Measurements from ENCODE around the gene UBE2S. TPM values are rescaled to one million over a fixed set of nuclear protein-coding genes. Genes with fewer than 3 reads are reported as not detected.
"Not testable (repeated sequence)": the region's sequence is repeated elsewhere in the genome, so short reads cannot be mapped to it uniquely, and the experiment has no call there.

UBE2S gene
- total RNA-seq (2014; rRNA removed; shearing (Covaris generic)): 269 and 276 TPM in 2 replicates
- 222 and 247 TPM in 2 replicates for polyA plus RNA-seq (2015; cell fraction: cytosol; rRNA removed)
- polyA plus RNA-seq (2015; cell fraction: nucleus; rRNA removed): 22.0 and 66.1 TPM in 2 replicates

- in situ Hi-C loops (cut with HindIII; ENCODE audit: low pct_unique_long_range_greater_than_20kb, low sequenced_read_pairs); DNase-seq (ENCODE audit: low read depth, low spot score): not testable (repeated sequence)
These were observed at the start of gene UBE2S for GRCh38 chr19:55407550-55407799. UBE2S (minus strand) TSS chr19:55407788; CDS start chr19:55407589, 199 bp downstream.

GRCh38 chr19:55456347-55456746 lies 48.8 kb upstream of the UBE2S start:
- no peak for DNase-seq (ENCODE audit: low read depth, low spot score)
- in situ Hi-C loops (cut with HindIII; ENCODE audit: low pct_unique_long_range_greater_than_20kb, low sequenced_read_pairs): no loop called here

- no peak for DNase-seq (ENCODE audit: low read depth, low spot score)
- in situ Hi-C loops (cut with HindIII; ENCODE audit: low pct_unique_long_range_greater_than_20kb, low sequenced_read_pairs): no loop called here
These were observed 48.1 kb upstream of the UBE2S start for GRCh38 chr19:55455576-55456235.

GRCh38 chr19:55454787-55455243 lies 47.2 kb upstream of the UBE2S start:
- in situ Hi-C loops (cut with HindIII; ENCODE audit: low pct_unique_long_range_greater_than_20kb, low sequenced_read_pairs): no loop called here

GRCh38 chr19:55453511-55454260 lies 46.1 kb upstream of the UBE2S start:
- in situ Hi-C loops (cut with HindIII; ENCODE audit: low pct_unique_long_range_greater_than_20kb, low sequenced_read_pairs): no loop called here
- DNase-seq (ENCODE audit: low read depth, low spot score): no peak

More at GRCh38 chr19:55454787-55455243, 47.2 kb upstream of the UBE2S start:
- peak; percentile 72 for DNase-seq (ENCODE audit: low read depth, low spot score)

- in situ Hi-C loops (cut with HindIII; ENCODE audit: low pct_unique_long_range_greater_than_20kb, low sequenced_read_pairs): no loop called here
- DNase-seq (ENCODE audit: low read depth, low spot score): peak; percentile 69
These were observed 45.3 kb upstream of the UBE2S start for GRCh38 chr19:55452749-55453346.

GRCh38 chr19:55451965-55452748 lies 44.6 kb upstream of the UBE2S start:
- in situ Hi-C loops (cut with HindIII; ENCODE audit: low pct_unique_long_range_greater_than_20kb, low sequenced_read_pairs): no loop called here
- no peak for DNase-seq (ENCODE audit: low read depth, low spot score)

- in situ Hi-C loops (cut with HindIII; ENCODE audit: low pct_unique_long_range_greater_than_20kb, low sequenced_read_pairs): no loop called here
- DNase-seq (ENCODE audit: low read depth, low spot score): no peak
These were observed 43.8 kb upstream of the UBE2S start for GRCh38 chr19:55451163-55451964.

- no peak for DNase-seq (ENCODE audit: low read depth, low spot score)
- in situ Hi-C loops (cut with HindIII; ENCODE audit: low pct_unique_long_range_greater_than_20kb, low sequenced_read_pairs): no loop called here
These were observed 41.9 kb upstream of the UBE2S start for GRCh38 chr19:55449469-55449868.

GRCh38 chr19:55448175-55448490 lies 40.5 kb upstream of the UBE2S start:
- DNase-seq (ENCODE audit: low read depth, low spot score); in situ Hi-C loops (cut with HindIII; ENCODE audit: low pct_unique_long_range_greater_than_20kb, low sequenced_read_pairs): not testable (repeated sequence)

GRCh38 chr19:55447421-55448174 lies 40.0 kb upstream of the UBE2S start:
- peak; percentile 70 for DNase-seq (ENCODE audit: low read depth, low spot score)
- in situ Hi-C loops (cut with HindIII; ENCODE audit: low pct_unique_long_range_greater_than_20kb, low sequenced_read_pairs): no loop called here

- no peak for DNase-seq (ENCODE audit: low read depth, low spot score)
- in situ Hi-C loops (cut with HindIII; ENCODE audit: low pct_unique_long_range_greater_than_20kb, low sequenced_read_pairs): no loop called here
These were observed 38.5 kb upstream of the UBE2S start for GRCh38 chr19:55446060-55446459.

GRCh38 chr19:55444646-55445045 lies 37.1 kb upstream of the UBE2S start:
- DNase-seq (ENCODE audit: low read depth, low spot score): no peak
- in situ Hi-C loops (cut with HindIII; ENCODE audit: low pct_unique_long_range_greater_than_20kb, low sequenced_read_pairs): no loop called here

GRCh38 chr19:55443824-55444480 lies 36.4 kb upstream of the UBE2S start:
- in situ Hi-C loops (cut with HindIII; ENCODE audit: low pct_unique_long_range_greater_than_20kb, low sequenced_read_pairs): no loop called here
- no peak for DNase-seq (ENCODE audit: low read depth, low spot score)

- in situ Hi-C loops (cut with HindIII; ENCODE audit: low pct_unique_long_range_greater_than_20kb, low sequenced_read_pairs): no loop called here
- DNase-seq (ENCODE audit: low read depth, low spot score): no peak
These were observed 35.6 kb upstream of the UBE2S start, which contains the start of gene SHISA7 for GRCh38 chr19:55443045-55443823. SHISA7 (minus strand) TSS chr19:55443300; CDS start chr19:55442863, 437 bp downstream.

Data from SK-MEL-5 (cell line).